GM12865 (cell line): Measurements from ENCODE around the gene SEC61B.
A peak's percentile ranks its signal among the peaks of the same experiment; 100 is the strongest.

Experiments used
- DNase-seq: peaks from one replicate; pipeline ENCODE4 v3.0.0; 2010; ENCODE audit warnings: low read depth
- H3K4me3 ChIP-seq: 2 replicates; pipeline ENCODE4 v1.5.1; 2011; ENCODE audit warnings: mild to moderate bottlenecking, low read depth, low read length, control low read depth
- TF ChIP-seq, protein P1 (sequence below): IDR thresholded peaks from 2 replicates; pipeline ENCODE4 v1.5.1; 2011; ENCODE audit warnings: low read length, control low read depth, low read depth, inconsistent platforms; ENCODE audit not compliant: insufficient read depth; ENCODE audit errors: missing control alignments

The SEC61B gene

DNA sequence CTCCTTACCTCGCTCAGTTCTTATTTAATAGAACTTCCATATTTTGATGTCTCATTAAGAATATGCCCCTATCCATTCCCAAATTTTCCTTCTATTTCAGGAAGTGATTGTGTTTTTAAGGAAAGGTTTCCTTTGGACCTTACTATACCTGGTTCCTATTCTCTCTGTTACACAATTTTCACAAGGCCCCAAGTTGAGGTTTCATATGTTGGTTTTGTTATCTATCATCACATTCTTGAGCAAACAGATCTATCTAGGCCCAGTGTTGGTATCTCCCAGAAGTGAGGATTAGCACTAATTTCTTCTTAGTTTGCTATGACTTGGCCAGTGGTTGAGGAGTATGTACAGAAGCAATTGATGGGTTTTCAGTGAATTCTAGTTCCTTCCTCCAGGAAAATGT, 41.9 kb upstream of the SEC61B start:
- TF ChIP-seq, protein P1, sequence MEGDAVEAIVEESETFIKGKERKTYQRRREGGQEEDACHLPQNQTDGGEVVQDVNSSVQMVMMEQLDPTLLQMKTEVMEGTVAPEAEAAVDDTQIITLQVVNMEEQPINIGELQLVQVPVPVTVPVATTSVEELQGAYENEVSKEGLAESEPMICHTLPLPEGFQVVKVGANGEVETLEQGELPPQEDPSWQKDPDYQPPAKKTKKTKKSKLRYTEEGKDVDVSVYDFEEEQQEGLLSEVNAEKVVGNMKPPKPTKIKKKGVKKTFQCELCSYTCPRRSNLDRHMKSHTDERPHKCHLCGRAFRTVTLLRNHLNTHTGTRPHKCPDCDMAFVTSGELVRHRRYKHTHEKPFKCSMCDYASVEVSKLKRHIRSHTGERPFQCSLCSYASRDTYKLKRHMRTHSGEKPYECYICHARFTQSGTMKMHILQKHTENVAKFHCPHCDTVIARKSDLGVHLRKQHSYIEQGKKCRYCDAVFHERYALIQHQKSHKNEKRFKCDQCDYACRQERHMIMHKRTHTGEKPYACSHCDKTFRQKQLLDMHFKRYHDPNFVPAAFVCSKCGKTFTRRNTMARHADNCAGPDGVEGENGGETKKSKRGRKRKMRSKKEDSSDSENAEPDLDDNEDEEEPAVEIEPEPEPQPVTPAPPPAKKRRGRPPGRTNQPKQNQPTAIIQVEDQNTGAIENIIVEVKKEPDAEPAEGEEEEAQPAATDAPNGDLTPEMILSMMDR: no peak
- H3K4me3 ChIP-seq: no peak overlapping the region
- peak; percentile 77 for DNase-seq

DNA sequence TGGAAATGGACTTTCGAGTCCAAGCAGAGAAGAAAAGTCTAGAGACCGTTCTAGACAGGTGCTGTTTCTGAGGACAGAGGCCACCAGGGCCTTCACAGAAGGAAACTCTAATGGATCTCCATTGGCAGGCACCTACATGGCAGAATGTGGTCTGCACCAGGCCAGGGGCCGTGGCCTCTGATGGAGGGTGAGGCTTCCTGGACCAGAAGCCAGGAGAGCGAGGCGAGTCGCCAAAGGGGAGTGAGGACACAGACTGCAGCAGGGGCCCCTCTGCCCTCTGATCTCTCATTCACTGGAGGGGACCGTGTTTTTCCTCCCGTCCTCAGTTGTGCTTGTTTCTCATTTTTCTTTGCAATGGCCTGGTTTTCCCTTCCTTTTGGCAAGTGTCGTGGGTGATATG, 41.4 kb upstream of the SEC61B start:
- TF ChIP-seq, protein P1: no peak
- H3K4me3 ChIP-seq: no peak overlapping the region
- no peak for DNase-seq

DNA sequence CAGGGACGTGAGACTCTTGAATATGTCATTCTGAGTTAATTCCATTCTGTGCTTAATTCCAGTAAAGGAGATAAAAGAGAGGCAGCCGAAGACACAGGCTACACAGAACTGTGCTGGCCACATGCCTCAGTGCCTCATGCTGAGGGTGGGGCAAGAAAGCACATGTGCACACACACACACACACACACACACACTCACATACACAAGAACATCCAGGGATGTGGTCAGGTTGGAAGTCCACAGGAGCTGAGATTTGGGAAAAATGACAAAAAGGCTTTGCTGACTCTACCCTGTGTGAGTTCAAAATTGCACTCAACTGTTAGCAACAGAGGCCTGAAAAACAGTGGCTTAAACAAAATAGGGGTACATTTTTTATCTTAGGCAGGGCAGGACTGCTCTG, 40.9 kb upstream of the SEC61B start:
- peak; percentile 34 for DNase-seq
- TF ChIP-seq, protein P1: no peak
- H3K4me3 ChIP-seq: no peak overlapping the region

DNA sequence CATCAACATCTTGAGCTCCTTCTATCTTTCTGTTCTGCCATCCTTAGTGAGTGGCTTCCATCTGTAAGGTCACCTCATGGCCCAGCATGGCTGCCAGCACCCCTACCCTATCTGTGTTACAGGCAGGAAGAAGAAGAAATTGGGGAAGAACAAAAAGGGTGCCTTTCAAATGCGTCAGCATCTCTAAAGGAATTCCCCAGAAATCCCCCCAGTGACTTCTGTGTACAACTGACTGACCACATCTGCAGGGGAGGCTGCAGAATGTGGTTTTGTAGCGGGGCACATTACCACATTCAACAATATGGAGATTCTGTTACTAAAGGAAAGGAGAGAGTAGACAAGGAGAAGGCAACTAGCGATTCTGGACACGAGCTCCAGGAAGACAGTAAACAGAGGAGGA, 40.5 kb upstream of the SEC61B start:
- DNase-seq: peak; percentile 86
- no peak overlapping the region for H3K4me3 ChIP-seq
- TF ChIP-seq, protein P1: no peak

DNA sequence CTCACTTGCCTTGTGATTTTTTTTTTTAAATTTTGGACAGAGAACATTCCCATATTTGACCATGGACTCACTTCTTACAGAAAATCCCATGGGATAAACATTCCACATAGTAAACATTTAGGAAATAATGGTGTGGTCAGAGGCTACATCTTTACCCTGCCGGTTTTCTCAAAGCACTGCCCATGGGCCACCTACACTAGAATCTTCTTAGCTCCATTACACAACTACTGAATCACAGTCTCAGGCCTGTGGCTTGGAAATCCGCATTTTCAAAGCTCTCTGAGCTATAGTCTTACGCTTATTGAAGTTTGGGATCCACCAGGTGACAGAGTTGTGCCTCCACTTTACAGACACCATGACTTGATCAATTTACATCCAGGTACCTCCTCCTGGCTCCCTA, 39.7 kb upstream of the SEC61B start:
- TF ChIP-seq, protein P1: no peak
- no peak overlapping the region for H3K4me3 ChIP-seq
- no peak for DNase-seq

DNA sequence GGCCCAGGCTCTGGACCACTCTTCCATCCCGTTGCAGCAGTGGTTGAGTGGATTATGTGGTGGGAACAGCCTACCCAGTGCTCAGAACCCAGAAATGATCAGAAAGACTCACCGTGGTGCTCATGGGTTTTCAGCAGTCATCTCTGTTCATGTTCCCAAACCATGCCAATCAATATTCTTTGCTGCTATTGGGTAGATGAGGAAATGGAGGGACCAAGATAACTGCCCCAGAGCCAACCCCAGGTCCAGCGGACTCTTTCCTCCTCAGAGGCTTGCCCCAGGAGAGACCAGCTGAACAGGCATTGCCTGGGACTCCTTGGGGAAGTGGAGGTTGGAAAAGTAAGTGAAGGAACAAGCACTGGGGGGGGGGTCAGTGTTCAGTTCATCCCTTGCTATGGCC, 38.5 kb upstream of the SEC61B start:
- TF ChIP-seq, protein P1: no peak
- DNase-seq: no peak
- H3K4me3 ChIP-seq: no peak overlapping the region

DNA sequence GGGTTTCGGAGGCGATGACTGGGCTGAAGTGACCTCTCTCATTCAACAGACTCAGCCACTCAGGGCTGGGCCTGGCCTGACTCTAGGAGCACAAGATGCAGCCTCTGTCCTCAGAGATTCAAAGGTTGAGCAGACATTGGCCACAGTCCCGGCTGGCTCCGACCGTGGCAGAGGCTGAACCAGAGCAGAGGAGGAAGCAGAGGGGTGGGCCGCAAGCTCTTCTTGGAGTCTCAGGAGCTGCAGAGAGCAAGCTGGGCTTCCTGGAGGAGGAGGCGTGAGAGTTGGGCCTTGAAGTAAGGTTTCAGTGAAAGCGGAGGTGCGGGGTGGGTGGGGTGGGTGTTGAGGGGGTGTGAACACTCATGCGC, 38.0 kb upstream of the SEC61B start:
- TF ChIP-seq, protein P1: no peak
- DNase-seq: no peak
- no peak overlapping the region for H3K4me3 ChIP-seq
